Adrenal gland (tissue), 12 donors: Measurements from ENCODE around the gene UQCC5. TPM values are rescaled to one million over a fixed set of nuclear protein-coding genes. Genes with fewer than 3 reads are reported as not detected.
A peak's percentile ranks its signal among the peaks of the same experiment; 100 is the strongest.
"Not testable (repeated sequence)": the region's sequence is repeated elsewhere in the genome, so short reads cannot be mapped to it uniquely, and the experiment has no call there.

ENCODE experiments used
- DNase-seq, 7 donors: peaks; one replicate each; pipeline ENCODE4 v3.0.0-alpha.2; 2019 to 2020
- H3K27ac ChIP-seq, 5 donors: fragments of 200-600 bp; sonication (generic) in 4 of 5; 1 replicate in 3 of 5; 2 replicates in 2 of 5; pipeline versions ENCODE4 v1.5.1 to v1.8.0; 2016 to 2020; ENCODE audit warnings: mild to moderate bottlenecking in 1 of 5
- H3K27me3 ChIP-seq: fragments of 200-600 bp; 2 replicates; pipeline ENCODE4 v1.8.0; 2021
- H3K36me3 ChIP-seq, 2 donors: fragments of 200-600 bp; replicated peaks in 1 of 2; 1 replicate in 1 of 2; 2 replicates in 1 of 2; pipeline versions ENCODE4 v1.5.1 to v1.8.0; 2018 to 2022
- H3K4me1 ChIP-seq, 2 donors: fragments of 200-600 bp; replicated peaks in 1 of 2; 1 replicate in 1 of 2; 2 replicates in 1 of 2; pipeline versions ENCODE4 v1.5.1 to v1.8.0; 2018 to 2021
- H3K4me3 ChIP-seq, 4 donors: fragments of 200-600 bp; sonication (generic) in 3 of 4; one replicate each; pipeline ENCODE4 v1.5.1; 2016 to 2018
- H3K9me3 ChIP-seq, 3 donors: fragments of 200-600 bp; sonication (generic) in 1 of 3; replicated peaks in 1 of 3; 1 replicate in 2 of 3; 2 replicates in 1 of 3; pipeline versions ENCODE4 v1.5.1 to v1.8.0; 2016 to 2021
- POLR2A ChIP-seq, 2 donors: fragments of 450-650 bp; IDR thresholded peaks; one replicate each; pipeline ENCODE4 v1.6.1; 2017; ENCODE audit warnings: antibody characterized with exemption in 2 of 2, mild to moderate bottlenecking in 2 of 2, moderate library complexity in 1 of 2
- WGBS, 4 donors: extraction: QIAGEN DNeasy Blood & Tissue Kit in 2 of 4; methylation state at CpG; one replicate each; pipeline versions ENCODE4 v1.1.5 to v1.1.7; 2013 to 2017; 5-methylcytosine and 5-hydroxymethylcytosine counted together
- intact Hi-C, 2 donors: fragments of 100-400 bp; cut with DNase I; formaldehyde crosslinking; loops; one replicate each; pipeline versions ENCODE4 v1.14.1 to v1.15.0; 2022 to 2023
- polyA plus RNA-seq, 3 donors: library from polyadenylated mRNA; stranded (reverse); fragments of 200-250 nt in 2 of 3; fragments of 350-450 nt in 1 of 3; fragmentation: Illumina TruSeq in 1 of 3; extraction: RNeasy Lipid Tissue Mini Kit (QIAGEN cat#74804) in 1 of 3; gene quantifications; one replicate each; pipeline ENCODE4 v1.2.3, GENCODE V29; 2013 to 2014
- total RNA-seq, 9 donors: library from RNA; depleted of rRNA in 4 of 9; stranded (reverse); fragments of >200 nt in 4 of 9; fragments of 120-200 nt in 1 of 9; fragmentation: NEBNext Ultra II Directional in 1 of 9; extraction: Animal tissue kit (Norgen Biotek cat#: 25700) in 1 of 9; gene quantifications; one replicate each; pipeline versions ENCODE4 v1.1.0 to v1.2.4, GENCODE V29; 2013 to 2023
- TF ChIP-seq, protein P1 (sequence below), 6 experiments: fragments of 450-650 bp in 4 of 6; fragments of 200-600 bp in 2 of 6; sonication (generic) in 1 of 6; IDR thresholded peaks; 1 replicate in 5 of 6; 2 replicates in 1 of 6; pipeline versions ENCODE4 v1.5.1 to v1.8.0; 2016 to 2021; ENCODE audit warnings: antibody characterized with exemption in 6 of 6, mild to moderate bottlenecking in 2 of 6, moderate library complexity in 1 of 6
- donor health status: healthy with polysubstance abuse.
- donor health status: Bipolar disorder and iron deficiency.
- donor health status: DM: yes; HTN: yes; CAD: no.
- donor health status: DM: no; HTN: no; CAD: no.
- donor health status: DM: no; HTN: no; CAD: no.
- donor health status: DM: yes; HTN: yes; CAD: no.

The UQCC5 gene
- total and polyA plus RNA-seq, 12 donors, result 1.1 to 330 (median 72.3) TPM

DNA sequence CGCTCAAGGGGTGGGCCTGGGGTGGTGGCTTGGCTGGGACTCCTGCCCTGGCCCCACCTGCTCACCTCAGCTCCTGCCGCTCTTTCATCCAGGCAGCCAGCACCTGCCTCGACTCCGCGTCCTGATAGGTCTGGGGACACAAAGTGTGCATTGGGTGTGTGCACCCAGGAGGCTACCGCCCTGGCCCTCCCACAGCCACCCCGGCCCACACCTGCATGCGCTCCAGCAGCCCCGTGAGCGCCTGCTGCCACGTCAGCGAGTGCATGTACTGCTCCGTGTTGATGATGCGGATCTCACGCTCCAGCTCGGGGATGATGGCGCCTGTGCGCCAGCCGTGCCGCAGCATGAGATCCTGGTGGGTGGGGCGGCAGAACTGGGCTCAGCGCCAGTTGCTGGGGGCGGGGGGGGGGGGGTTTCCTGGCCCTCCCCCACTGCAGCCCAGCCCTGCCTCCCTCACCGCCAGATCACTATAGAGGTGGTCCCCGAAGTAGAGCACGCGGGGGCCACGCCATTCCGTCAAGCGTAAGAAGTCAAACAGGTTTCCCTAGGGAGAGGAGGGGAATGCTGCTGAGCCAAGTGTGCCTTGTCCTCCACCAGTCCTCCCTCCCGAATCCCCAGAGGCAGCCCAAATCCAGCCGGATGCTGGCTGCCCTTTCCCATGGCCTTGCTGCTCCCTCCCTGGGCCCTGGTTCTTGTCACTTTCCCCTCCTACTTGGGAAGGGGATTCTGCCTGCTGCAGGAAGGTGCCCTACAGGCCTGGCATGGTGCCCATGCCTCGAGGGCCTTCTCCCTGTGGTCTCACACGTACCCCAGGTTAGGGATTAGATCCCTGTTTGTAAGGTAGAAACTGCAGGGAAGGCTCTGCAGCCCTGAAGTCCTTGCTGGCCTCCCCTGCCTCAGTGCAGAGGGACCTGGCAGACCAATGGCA, 11.4 kb upstream of the UQCC5 start:
- H3K27ac ChIP-seq, result peak overlapping the region in 3 of 5 donors; percentile 13 to 89 (median 84)
- H3K9me3 ChIP-seq, result no peaks in the 10 kb centered on the region
- intact Hi-C loops, result loop anchor here in 1 of 2 donors (5.0 kb wide), 1 partner anchor 38 kb away; no protein-coding TSS in a partner anchor
- H3K4me3 ChIP-seq, result no peak overlapping the region
- peaks cover 24 to 48% of the 10 kb centered on the region in 2 donors for H3K4me1 ChIP-seq
- TF ChIP-seq, protein P1, sequence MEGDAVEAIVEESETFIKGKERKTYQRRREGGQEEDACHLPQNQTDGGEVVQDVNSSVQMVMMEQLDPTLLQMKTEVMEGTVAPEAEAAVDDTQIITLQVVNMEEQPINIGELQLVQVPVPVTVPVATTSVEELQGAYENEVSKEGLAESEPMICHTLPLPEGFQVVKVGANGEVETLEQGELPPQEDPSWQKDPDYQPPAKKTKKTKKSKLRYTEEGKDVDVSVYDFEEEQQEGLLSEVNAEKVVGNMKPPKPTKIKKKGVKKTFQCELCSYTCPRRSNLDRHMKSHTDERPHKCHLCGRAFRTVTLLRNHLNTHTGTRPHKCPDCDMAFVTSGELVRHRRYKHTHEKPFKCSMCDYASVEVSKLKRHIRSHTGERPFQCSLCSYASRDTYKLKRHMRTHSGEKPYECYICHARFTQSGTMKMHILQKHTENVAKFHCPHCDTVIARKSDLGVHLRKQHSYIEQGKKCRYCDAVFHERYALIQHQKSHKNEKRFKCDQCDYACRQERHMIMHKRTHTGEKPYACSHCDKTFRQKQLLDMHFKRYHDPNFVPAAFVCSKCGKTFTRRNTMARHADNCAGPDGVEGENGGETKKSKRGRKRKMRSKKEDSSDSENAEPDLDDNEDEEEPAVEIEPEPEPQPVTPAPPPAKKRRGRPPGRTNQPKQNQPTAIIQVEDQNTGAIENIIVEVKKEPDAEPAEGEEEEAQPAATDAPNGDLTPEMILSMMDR (IDR thresholded peaks at IDR 0.05), result no peak
- no peak for TF ChIP-seq POLR2A (IDR thresholded peaks at IDR 0.05)
- peak in 5 of 7 donors; percentile 51 to 67 (median 61) for DNase-seq
- no peaks in the 10 kb centered on the region for H3K27me3 ChIP-seq
- 41 to 53% (median 48%) methylated on average over 17 to 34 of the region's 34 CpGs for WGBS, 4 donors
- peaks cover 0 to 58% of the 10 kb centered on the region in 2 donors for H3K36me3 ChIP-seq

DNA sequence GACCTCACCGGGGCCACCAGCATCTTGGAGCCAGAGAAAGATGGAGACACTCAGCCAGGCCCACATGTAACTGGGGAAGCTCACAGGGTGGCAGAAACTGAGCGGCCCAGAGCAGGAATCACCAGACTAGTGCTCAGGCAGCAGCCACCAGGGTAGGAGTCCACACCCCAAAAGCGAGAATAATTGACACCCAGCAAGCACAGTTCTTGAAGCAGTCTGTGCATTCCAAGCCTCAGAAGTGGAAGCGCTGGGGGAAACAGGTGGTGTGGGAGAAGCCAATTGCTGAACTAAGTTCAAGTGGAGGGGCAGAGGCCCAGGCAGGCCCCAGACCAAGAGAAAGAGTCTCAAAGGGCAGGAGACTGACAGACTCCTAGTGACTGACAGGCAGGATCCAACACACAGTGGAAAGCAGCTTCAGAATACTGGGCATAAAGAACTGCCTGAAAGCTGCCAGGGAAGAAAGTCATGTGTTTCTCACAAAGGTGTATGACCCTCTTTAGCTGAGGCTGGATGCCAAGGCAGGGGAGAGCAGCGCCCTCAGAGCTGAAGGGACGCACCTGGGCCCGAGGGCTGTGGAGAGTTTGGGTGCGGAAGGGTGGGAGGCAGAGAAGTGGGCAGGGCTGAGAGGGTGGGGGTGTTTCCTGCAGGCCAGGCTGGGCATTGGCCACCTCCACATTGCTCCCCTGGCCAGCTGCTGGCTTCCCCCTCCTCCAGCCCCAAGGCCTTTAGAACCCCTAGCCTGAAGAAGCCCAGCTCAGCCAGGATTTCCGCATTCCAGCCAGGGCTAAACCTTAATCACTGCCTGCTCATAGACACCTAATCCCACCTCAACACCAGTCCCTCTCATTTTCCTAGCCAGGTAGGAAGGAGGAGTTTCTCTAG, 10.5 kb upstream of the UQCC5 start:
- no peak overlapping the region for H3K4me3 ChIP-seq
- peak overlapping the region in 3 of 5 donors; percentile 13 to 89 (median 84) for H3K27ac ChIP-seq
- no peaks in the 10 kb centered on the region for H3K9me3 ChIP-seq
- no peaks in the 10 kb centered on the region for H3K27me3 ChIP-seq
- DNase-seq, result peak in 1 of 7 donors; percentile 22
- intact Hi-C loops, result no loop called here
- H3K4me1 ChIP-seq, result peaks cover 29 to 57% of the 10 kb centered on the region in 2 donors
- H3K36me3 ChIP-seq, result peaks cover 0 to 58% of the 10 kb centered on the region in 2 donors
- TF ChIP-seq POLR2A (IDR thresholded peaks at IDR 0.05), result no peak
- TF ChIP-seq, protein P1 (IDR thresholded peaks at IDR 0.05), result no peak
- 76 to 82% (median 79%) methylated on average over 9 of the region's 9 CpGs for WGBS, 4 donors

DNA sequence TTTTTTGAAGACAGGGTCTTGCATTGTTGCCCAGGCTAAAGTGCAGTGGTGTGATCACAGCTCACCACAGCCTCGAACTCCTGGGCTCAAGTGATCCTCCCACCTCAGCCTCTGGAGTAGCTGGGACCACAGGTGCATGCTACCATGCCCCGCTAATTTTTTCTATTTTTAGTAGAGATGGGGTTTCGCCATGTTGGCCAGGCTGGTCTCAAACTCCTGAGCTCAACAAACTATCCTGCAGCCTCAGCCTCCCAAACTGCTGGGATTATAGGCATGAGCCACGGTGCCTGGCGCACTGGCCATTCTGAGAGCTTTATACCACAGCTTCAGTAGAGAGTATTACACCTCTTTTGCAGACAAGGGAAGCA, 9.8 kb upstream of the UQCC5 start:
- intact Hi-C loops, H3K9me3 ChIP-seq, H3K4me3 ChIP-seq, DNase-seq, H3K27me3 ChIP-seq: not testable (repeated sequence)
- Histone ChIP-seq H3K36me3 (peaks cover 0 to 54% of the 10 kb centered on the region in 2 donors), H3K4me1 (peaks cover 33 to 64% of the 10 kb centered on the region in 2 donors), H3K27ac (peak overlapping the region in 3 of 5 donors; percentile 54 to 89 (median 84))
- WGBS, 4 donors, result 73 to 87% (median 82%) methylated on average over 5 of the region's 5 CpGs

DNA sequence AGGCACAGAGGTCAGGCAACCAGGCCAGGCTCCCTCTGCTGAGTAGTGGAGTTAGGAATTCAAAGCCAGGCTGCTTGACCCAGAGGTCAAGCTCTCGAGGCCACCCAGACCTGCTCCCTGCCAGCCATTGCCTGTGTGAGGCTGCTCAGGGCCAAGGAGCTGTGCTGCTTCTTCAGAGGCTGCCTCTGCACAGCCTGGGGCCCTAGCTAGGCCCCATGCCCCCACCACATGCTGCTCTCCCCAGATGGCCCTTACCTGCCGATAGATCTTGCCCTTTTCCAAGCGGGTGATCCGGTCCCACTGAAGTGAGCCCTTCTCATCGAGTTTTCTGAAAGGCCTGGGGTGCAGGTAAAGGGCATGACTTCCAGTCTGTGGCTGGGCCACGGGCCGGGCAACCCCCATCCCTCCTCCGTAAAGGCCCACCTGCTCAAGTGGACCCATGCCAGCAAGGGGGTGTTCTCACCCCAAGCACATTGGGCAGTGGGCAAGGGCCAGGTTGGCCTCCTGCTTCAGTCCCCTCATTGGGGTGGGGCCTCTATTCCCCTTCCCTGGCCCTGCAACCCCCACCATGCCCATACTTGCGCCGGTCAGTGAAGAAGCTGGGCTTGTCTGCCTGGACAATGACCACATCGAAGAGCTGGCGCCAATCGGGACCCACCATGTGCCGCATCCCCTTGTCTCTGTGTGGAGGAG, 9.2 kb upstream of the UQCC5 start:
- TF ChIP-seq, protein P1 (IDR thresholded peaks at IDR 0.05), result no peak
- no peak for TF ChIP-seq POLR2A (IDR thresholded peaks at IDR 0.05)
- Histone ChIP-seq H3K36me3 (peaks cover 0 to 50% of the 10 kb centered on the region in 2 donors), H3K4me1 (peaks cover 38 to 70% of the 10 kb centered on the region in 2 donors), H3K27ac (peak overlapping the region in 3 of 5 donors; percentile 54 to 89 (median 84)), H3K27me3 (no peaks in the 10 kb centered on the region), H3K4me3 (no peak overlapping the region), H3K9me3 (no peaks in the 10 kb centered on the region)
- intact Hi-C loops, result no loop called here
- 61 to 82% (median 80%) methylated on average over 3 to 14 of the region's 14 CpGs for WGBS, 4 donors
- DNase-seq, result peak in 5 of 7 donors; percentile 39 to 79 (median 74)
